ENCODE measurements around the gene ZNF408. TPM values are rescaled to one million over a fixed set of nuclear protein-coding genes. Genes with fewer than 3 reads are reported as not detected.
"Not testable (repeated sequence)": the region's sequence is repeated elsewhere in the genome, so short reads cannot be mapped to it uniquely, and the experiment has no call there.

Gene ZNF408
- total RNA-seq, 2 donors from 2014 or later = 13.2 to 18.9 TPM

- 91 to 96% methylated on average over 4 to 5 of the region's 5 CpGs for WGBS, 2 experiments (ENCODE audit: insufficient coverage in 1 of 2, insufficient read length in 1 of 2)
- Histone ChIP-seq H3K4me3 (ENCODE audit: low read length) (no peak overlapping the region), H3K9ac (ENCODE audit: extremely low read depth, low read length, poor library complexity, severe bottlenecking) (no peak overlapping the region), H3K9me3 (ENCODE audit: control insufficient read depth, low read length) (no peaks in the 10 kb centered on the region), H3K27ac (ENCODE audit: low read depth, low read length) (no peak overlapping the region), H3K27me3 (ENCODE audit: control insufficient read depth, insufficient read depth, low read length, poor library complexity, severe bottlenecking) (no peaks in the 10 kb centered on the region), H3K36me3 (ENCODE audit: control insufficient read depth, insufficient read depth, low read length) (peaks cover 14% of the 10 kb centered on the region), H3K4me1 (ENCODE audit: control insufficient read depth, insufficient read depth, low read length) (no peaks in the 10 kb centered on the region)
- TF ChIP-seq, protein P1, sequence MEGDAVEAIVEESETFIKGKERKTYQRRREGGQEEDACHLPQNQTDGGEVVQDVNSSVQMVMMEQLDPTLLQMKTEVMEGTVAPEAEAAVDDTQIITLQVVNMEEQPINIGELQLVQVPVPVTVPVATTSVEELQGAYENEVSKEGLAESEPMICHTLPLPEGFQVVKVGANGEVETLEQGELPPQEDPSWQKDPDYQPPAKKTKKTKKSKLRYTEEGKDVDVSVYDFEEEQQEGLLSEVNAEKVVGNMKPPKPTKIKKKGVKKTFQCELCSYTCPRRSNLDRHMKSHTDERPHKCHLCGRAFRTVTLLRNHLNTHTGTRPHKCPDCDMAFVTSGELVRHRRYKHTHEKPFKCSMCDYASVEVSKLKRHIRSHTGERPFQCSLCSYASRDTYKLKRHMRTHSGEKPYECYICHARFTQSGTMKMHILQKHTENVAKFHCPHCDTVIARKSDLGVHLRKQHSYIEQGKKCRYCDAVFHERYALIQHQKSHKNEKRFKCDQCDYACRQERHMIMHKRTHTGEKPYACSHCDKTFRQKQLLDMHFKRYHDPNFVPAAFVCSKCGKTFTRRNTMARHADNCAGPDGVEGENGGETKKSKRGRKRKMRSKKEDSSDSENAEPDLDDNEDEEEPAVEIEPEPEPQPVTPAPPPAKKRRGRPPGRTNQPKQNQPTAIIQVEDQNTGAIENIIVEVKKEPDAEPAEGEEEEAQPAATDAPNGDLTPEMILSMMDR (conservative IDR thresholded peaks at IDR 0.05) = no peak
- Mint-ChIP-seq H3K9me3 (no peaks in the 10 kb centered on the region), H3K36me3 (ENCODE audit: low read depth) (peaks cover 13% of the 10 kb centered on the region), H3K27me3 (ENCODE audit: insufficient read depth) (no peaks in the 10 kb centered on the region), H3K4me1 (no peaks in the 10 kb centered on the region), H3K27ac (peak overlapping the region; percentile 46), H3K4me3 (no peak overlapping the region)
- DNase-seq = no peak
Measured at GRCh38 chr11:46711303-46711702, 10.5 kb downstream of the ZNF408 start.

DNA sequence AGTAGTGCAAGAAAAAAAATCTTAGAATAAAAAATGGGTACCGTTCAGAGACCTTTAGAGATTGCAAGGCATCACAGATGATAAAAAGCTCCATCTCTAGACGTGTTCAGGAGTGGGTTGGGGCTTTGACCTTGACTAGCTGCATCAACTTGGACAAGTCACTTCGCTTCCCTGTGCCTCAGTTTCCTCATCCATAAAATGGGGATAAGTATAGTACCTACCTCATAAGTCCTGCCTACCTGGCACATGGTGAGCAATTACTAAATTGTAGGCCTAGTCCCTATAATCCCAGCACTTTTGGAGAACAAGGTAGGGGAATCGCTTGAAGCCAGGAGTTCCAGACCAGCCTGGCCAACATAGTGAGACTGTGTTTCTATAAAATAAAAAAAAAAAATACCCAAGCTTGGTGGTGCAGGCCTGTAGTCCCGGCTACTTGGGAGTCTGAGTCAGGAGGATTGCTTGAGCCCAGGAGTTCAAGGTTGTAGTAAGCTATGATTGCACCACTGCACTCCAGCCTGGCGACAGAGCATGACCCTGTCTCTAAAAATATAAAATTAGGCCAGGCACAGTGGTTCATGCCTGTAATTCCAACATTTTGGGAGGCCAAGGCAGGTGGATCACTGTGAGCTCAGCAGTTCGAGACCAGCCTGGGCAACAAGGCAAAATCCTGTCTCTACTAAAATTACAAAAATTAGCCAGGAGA, 12.2 kb downstream of the ZNF408 start:
- Mint-ChIP-seq H3K9me3 (no peaks in the 10 kb centered on the region), H3K4me1 (peaks cover under 1% of the 10 kb centered on the region)

GRCh38 chr11:46717825-46718154, 17.0 kb downstream of the ZNF408 start:
- H3K27ac ChIP-seq (ENCODE audit: low read depth, low read length); H3K9me3 ChIP-seq (ENCODE audit: control insufficient read depth, low read length); H3K27me3 Mint-ChIP-seq (ENCODE audit: insufficient read depth); DNase-seq; H3K4me3 ChIP-seq (ENCODE audit: low read length); H3K36me3 ChIP-seq (ENCODE audit: control insufficient read depth, insufficient read depth, low read length); H3K36me3 Mint-ChIP-seq (ENCODE audit: low read depth); H3K4me1 ChIP-seq (ENCODE audit: control insufficient read depth, insufficient read depth, low read length); H3K27me3 ChIP-seq (ENCODE audit: control insufficient read depth, insufficient read depth, low read length, poor library complexity, severe bottlenecking); H3K9me3 Mint-ChIP-seq; H3K27ac Mint-ChIP-seq; H3K9ac ChIP-seq (ENCODE audit: extremely low read depth, low read length, poor library complexity, severe bottlenecking); H3K4me3 Mint-ChIP-seq: not testable (repeated sequence)
- peaks cover 15% of the 10 kb centered on the region for H3K4me1 Mint-ChIP-seq
- WGBS, 2 experiments (ENCODE audit: insufficient coverage in 1 of 2, insufficient read length in 1 of 2) = 100% methylated on average over 2 of the region's 2 CpGs; no CpG with 5 or more reads in 1 of the 2 experiments

More for the DNA sequence above, 12.2 kb downstream of the ZNF408 start:
- H3K9me3 ChIP-seq (ENCODE audit: control insufficient read depth, low read length) = no peaks in the 10 kb centered on the region
- H3K4me3 ChIP-seq (ENCODE audit: low read length) = no peak overlapping the region
- TF ChIP-seq, protein P1 (conservative IDR thresholded peaks at IDR 0.05) = no peak
- H3K27me3 ChIP-seq (ENCODE audit: control insufficient read depth, insufficient read depth, low read length, poor library complexity, severe bottlenecking) = no peaks in the 10 kb centered on the region
- 89 to 94% methylated on average over 7 of the region's 7 CpGs for WGBS, 2 experiments (ENCODE audit: insufficient coverage in 1 of 2, insufficient read length in 1 of 2)
- DNase-seq = no peak
- H3K36me3 Mint-ChIP-seq (ENCODE audit: low read depth) = no peaks in the 10 kb centered on the region
- no peak overlapping the region for H3K4me3 Mint-ChIP-seq
- no peaks in the 10 kb centered on the region for H3K27me3 Mint-ChIP-seq (ENCODE audit: insufficient read depth)
- peaks cover 9% of the 10 kb centered on the region for H3K36me3 ChIP-seq (ENCODE audit: control insufficient read depth, insufficient read depth, low read length)
- H3K4me1 ChIP-seq (ENCODE audit: control insufficient read depth, insufficient read depth, low read length) = no peaks in the 10 kb centered on the region
- no peak overlapping the region for H3K9ac ChIP-seq (ENCODE audit: extremely low read depth, low read length, poor library complexity, severe bottlenecking)
- no peak overlapping the region for H3K27ac ChIP-seq (ENCODE audit: low read depth, low read length)
- no peak overlapping the region for H3K27ac Mint-ChIP-seq

All from endodermal cell (in vitro differentiated cells).